ENCODE results near the gene PFKP.

DNA sequence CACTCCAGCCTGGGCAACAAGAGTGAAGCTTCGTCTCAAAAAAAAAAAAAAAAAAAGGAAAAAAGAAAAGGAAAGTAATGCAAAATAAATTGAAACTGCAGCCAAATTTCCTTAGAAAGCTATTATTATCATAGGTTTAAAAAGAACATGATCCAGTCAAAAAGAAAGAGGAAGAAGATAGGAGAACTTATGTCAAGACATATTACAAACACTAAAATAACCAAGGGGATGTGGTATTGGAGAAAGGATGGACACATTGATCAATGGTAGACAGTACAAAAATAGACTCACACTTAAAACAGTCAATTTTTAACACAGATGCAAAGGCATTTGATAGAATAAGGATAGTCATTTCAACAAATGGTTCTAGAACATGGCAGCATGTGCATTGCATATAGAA lies 27.3 kb upstream of the PFKP start:
- TF ChIP-seq POLR2A (IDR thresholded peaks at IDR 0.05; ENCODE audit: low read length) (no peak), GATA1 (IDR thresholded peaks at IDR 0.05; ENCODE audit: low read depth, low read length) (no peak)
